Ishikawa (cell line): ENCODE data around the gene MFGE8.

ENCODE experiments used
- CEBPB ChIP-seq: IDR thresholded peaks from 2 replicates; pipeline ENCODE4 v1.6.1; 2012
- EGR1 ChIP-seq: IDR thresholded peaks from 2 replicates; pipeline ENCODE4 v1.6.1; 2012
- FOXM1 ChIP-seq: IDR thresholded peaks from 2 replicates; pipeline ENCODE4 v1.6.1; 2012; ENCODE audit warnings: low read depth, borderline replicate concordance
- MAX ChIP-seq: IDR thresholded peaks from 2 replicates; pipeline ENCODE4 v1.6.1; 2012
- TCF12 ChIP-seq: IDR thresholded peaks from 2 replicates; pipeline ENCODE4 v1.6.1; 2012; ENCODE audit warnings: low read depth
- TEAD4 ChIP-seq: IDR thresholded peaks from 2 replicates; pipeline ENCODE4 v1.6.1; 2012
- YY1 ChIP-seq: IDR thresholded peaks from 2 replicates; pipeline ENCODE4 v1.6.1; 2012; ENCODE audit warnings: low read depth
- TF ChIP-seq, protein P1 (sequence below): IDR thresholded peaks from 2 replicates; pipeline ENCODE4 v1.6.1; 2012; ENCODE audit warnings: low read depth, mild to moderate bottlenecking

DNA sequence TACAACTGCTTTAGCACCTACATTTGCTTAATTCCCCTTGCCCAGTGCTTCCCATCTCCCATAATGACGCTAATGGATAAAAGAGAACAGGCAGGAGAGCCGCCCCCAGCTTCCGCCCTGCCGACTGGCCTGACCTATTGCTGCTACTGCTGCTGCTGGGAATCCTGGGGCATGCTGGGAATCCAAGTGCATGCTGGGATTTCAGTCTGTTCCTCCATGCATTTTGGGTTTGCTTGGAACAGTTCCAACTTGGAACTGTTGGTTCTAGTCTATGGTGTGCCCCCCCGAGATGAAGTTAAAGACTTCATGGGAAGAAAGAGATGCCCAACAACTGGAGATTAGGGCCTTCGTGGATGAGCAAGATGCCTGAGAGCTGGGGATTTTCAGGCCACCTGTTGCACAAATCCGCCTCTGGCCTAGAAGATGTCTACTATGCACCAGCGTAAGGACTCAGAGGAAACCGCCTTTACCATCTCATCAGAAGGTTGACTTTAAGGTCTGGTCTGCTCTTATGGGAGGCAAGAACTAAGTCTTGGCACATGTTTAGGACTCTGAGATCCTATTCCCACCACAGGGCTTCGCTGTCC is 46.8 kb downstream of the MFGE8 start:
- TF ChIP-seq, protein P1, sequence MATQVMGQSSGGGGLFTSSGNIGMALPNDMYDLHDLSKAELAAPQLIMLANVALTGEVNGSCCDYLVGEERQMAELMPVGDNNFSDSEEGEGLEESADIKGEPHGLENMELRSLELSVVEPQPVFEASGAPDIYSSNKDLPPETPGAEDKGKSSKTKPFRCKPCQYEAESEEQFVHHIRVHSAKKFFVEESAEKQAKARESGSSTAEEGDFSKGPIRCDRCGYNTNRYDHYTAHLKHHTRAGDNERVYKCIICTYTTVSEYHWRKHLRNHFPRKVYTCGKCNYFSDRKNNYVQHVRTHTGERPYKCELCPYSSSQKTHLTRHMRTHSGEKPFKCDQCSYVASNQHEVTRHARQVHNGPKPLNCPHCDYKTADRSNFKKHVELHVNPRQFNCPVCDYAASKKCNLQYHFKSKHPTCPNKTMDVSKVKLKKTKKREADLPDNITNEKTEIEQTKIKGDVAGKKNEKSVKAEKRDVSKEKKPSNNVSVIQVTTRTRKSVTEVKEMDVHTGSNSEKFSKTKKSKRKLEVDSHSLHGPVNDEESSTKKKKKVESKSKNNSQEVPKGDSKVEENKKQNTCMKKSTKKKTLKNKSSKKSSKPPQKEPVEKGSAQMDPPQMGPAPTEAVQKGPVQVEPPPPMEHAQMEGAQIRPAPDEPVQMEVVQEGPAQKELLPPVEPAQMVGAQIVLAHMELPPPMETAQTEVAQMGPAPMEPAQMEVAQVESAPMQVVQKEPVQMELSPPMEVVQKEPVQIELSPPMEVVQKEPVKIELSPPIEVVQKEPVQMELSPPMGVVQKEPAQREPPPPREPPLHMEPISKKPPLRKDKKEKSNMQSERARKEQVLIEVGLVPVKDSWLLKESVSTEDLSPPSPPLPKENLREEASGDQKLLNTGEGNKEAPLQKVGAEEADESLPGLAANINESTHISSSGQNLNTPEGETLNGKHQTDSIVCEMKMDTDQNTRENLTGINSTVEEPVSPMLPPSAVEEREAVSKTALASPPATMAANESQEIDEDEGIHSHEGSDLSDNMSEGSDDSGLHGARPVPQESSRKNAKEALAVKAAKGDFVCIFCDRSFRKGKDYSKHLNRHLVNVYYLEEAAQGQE = no peak
- no peak for TF ChIP-seq YY1
- TF ChIP-seq TCF12 = no peak
- no peak for TF ChIP-seq TEAD4
- no peak for TF ChIP-seq MAX
- no peak for TF ChIP-seq CEBPB
- TF ChIP-seq EGR1 = no peak
- TF ChIP-seq FOXM1 = no peak
